Activated CD4-positive, CD25-positive, alpha-beta regulatory T cell treated with anti-CD3 and anti-CD28 coated beads, Interleukin-2, amount 50 U/mL, for 24 hours (primary cell): Measurements from ENCODE around the gene MT1G.

ENCODE experiments used
- ATAC-seq, 2 donors: fragments of 150-1000 bp; cut with Tn5 transposase; one replicate each; pipeline ENCODE4 v1.10.0; 2021; ENCODE audit warnings: mild to moderate bottlenecking in 1 of 2, moderate library complexity in 1 of 2

Gene MT1G

DNA sequence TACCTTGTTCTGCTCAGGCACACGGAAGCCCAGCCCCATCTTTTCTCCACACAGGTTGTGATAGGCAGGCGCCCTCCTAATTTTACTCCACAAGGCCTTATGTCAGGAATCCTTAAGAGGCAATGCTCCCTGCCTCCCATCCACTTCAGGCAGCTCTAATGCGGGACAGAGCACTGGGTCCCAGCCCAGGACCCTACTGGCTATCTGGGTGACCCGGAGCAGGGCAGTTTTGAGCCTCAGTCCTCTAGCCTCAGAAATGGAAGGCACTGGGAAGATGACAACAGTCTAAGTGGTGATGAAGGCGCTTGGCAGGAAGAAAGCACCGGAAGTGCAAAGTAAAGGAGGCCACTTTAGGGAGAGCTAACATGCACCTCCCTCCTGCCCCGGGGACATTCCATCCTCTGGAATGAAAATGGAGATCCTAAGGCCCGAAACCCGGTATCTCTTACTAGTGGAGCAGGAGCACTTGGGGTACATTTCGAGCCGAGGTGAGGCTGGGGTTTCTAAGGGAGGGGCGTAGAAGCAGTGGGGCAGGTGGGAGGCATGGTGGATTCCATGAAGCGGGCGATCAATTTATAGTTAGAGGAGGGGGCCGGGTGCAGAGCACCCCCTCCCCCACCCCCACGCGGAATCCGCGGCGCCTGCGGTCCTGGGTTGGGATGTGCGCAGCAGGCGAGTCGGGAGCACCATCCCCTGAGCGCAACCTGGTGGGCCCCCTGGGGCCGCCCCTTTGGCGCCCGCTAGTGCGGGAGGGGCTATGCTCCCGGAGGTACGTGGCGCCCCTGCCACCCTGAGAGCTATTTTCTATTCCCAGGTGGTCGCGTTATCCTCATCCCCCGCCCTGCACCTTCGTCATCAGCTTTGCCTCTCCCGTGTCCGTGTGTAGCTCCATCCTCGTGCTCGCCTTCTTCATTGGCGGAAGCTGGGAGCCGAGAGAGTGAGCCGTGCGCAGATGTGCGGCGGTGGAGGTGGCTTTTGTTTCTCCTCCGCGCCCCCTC is 5.2 kb downstream of the MT1G start:
- peak; percentile 61 to 63 for ATAC-seq

DNA sequence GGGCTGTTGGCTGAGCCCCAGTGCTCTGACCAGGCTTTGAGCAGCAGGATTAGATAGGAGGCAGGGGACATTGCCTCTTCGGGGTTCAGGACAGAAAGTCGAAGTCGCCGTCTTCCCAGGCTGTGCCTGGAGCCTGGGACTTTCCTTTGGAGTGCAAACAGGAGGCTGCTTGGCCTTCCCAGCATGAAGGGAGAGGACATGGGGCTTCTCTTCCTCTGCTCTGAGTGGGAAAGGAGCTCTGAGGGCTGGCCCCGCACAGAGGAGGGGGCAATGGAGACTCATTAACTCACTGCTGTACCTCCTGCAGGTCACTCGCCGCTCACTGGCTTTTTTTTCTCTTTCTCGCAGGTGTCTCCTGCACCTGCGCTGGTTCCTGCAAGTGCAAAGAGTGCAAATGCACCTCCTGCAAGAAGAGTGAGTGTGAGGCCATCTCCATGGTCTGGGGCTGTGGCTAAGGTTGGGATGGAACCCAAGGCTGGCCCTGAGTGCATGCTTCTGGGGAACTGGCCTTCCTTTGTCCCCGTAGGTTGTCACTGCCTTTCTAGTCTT is 9.5 kb downstream of the MT1G start:
- no peak for ATAC-seq

DNA sequence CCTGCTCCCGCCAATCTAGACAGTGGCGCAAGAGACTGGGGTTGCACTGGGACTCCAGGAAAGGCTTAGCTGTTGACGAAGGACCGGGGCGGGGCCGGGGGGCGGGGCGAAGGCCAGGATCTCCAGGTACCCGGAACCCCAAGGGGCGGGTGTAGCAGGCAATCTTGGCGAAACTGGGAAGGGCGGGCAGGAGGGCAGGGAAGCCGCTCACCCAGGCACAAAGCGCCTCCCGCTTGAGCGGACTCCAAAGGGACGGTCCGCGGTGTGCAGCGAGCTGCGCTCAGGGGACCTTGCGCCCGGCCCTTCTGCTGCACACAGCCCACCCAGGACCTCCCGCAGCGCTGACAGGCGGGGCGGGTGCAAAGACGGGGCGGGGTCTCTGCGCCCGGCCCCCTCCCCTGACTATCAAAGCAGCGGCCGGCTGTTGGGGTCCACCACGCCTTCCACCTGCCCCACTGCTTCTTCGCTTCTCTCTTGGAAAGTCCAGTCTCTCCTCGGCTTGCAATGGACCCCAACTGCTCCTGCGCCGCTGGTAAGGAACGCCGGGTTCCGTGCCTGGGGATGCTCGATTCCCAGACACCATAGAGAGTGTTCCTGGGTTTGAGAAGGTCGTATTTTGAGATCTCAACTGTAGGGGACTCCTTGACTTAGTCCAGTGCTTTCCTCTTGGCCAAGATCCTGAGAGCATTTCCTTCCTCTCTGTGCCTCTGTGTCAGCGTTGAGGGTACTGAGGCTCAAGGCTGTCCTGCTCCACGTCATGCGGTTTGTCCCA is 10.1 kb downstream of the MT1G start, which contains the start of gene MT1F:
MT1F (plus strand) TSS at position 405 of the 772 bp plus-strand sequence; CDS start at position 505, 100 bp downstream.
- ATAC-seq, result peak; percentile 81

GRCh38 chr16:56653218-56653617 is 14.6 kb downstream of the MT1G start:
- no peak for ATAC-seq

- no peak for ATAC-seq
Measured at GRCh38 chr16:56652600-56652999, 15.3 kb downstream of the MT1G start.

DNA sequence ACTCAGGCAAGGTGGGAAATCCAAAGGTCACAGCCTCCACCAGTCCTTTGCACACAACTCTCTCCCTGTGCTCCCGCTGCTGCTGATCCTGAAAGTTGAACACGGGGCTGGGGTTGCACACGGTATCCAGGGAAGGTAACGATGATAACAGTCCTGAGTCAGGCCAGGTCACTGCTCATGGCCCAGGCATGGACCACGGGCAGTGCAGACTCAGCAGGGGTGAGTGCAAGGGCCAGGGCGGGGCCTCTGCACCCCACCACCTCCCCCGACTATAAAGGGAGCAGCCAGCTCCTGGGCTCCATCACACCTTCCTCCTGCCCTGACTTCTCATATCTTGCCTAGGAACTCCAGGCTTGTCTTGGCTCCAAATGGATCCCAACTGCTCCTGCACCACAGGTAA is 16.3 kb downstream of the MT1G start, which contains the start of gene MT1B:
MT1B (plus strand) TSS at position 301 of the 400 bp plus-strand sequence; CDS start at position 369, 68 bp downstream.
- no peak for ATAC-seq

- no peak for ATAC-seq
Measured at GRCh38 chr16:56649820-56650219, 18.0 kb downstream of the MT1G start.

- ATAC-seq, result no peak
Measured at GRCh38 chr16:56649271-56649670, 18.6 kb downstream of the MT1G start.

DNA sequence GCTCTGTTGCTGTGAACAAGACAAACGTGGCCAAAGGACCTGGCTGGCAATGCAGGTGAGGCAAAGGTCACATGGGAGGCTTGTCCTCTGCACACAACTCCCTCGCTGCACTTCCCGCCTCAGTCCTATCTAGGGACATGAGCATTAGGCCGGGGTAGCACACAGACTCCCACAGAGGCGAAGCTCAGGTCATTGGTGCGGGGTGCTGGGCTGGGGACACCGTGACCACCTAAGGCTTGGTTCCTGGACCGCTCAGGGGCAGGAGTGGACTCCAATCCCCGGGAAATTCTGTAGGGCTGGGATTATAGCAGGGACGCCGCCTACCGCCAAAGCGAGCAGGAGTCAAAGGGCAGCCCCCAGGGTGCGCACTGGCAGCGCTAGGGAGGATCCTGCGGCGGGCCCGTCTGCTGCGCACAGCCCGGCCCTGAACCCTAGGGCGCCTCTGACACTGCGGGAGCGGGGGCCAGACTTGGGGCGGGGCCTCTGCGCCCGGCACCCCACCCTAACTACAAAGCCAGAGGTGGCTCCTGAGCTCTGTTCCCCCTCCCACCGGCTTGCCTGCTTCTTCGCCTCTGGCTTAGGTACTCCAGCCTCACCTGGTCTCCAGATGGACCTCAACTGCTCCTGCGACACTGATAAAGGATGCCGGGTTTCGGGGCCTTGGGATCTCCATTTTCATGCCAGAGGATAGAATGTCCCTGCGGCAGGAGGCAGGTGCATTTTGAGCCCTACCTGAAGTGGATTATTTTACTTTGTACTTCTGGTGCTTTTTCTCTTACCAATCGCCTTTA is 20.0 kb downstream of the MT1G start:
- no peak for ATAC-seq

DNA sequence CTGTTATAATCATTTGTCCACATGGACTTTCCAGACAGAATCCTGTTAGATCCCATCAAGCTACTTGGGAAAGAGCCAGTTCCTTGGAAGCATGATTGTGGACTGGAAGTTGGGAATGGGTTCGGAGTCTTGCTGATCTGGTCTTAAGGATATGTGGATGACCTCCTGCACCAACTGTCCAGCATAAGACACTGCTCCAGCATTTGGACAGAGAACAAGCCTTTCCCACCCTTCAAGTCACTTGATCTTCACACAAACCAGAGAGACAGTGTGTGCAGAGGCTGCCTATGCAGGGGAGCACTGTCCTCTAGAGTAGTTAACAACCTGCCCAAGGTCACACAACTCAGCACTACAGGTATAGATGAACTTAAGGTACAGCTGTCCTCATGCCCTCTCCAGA is 22.0 kb downstream of the MT1G start:
- ATAC-seq, result no peak

DNA sequence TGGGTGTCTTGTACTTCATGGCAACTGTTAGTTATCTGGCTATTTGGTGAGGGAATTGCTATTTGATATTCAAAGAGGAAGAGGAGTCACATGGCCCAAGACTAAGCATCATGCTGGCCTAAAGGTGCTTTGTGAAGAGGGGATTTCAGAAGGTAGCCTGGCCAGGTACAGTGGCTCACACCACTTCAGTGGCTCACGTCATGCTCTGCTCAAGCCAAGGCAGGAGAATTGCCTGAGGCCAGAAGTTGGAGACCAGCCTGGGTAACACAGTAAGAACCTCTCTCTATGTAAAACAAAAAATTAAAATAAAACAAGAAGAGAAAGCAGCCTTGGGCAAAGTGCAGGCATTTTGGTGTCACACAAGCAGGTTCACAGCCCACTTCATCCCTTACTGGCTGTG is 22.6 kb downstream of the MT1G start:
- ATAC-seq, result no peak

DNA sequence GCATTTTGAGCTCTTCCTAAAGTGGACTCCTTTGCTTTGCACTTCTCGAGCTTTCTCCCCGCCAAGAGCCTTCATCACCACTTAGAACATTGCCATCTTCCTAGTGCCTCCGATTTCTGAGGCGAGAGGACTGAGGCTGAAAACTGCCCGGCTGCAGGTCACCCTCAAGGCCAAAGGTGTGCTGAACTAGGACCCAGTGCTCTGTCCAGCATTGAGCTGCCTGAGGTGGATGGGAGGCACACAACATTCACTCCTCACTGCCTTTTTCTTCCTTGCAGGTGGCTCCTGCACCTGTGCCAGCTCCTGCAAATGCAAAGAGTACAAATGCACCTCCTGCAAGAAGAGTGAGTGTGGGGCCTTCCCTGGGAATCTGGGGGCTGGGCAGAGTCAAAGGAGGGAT is 24.0 kb downstream of the MT1G start:
- ATAC-seq, result no peak

GRCh38 chr16:56643080-56643778 is 24.6 kb downstream of the MT1G start:
- peak; percentile 99 to 100 for ATAC-seq

GRCh38 chr16:56641166-56641565 is 26.7 kb downstream of the MT1G start:
- ATAC-seq, result no peak

DNA sequence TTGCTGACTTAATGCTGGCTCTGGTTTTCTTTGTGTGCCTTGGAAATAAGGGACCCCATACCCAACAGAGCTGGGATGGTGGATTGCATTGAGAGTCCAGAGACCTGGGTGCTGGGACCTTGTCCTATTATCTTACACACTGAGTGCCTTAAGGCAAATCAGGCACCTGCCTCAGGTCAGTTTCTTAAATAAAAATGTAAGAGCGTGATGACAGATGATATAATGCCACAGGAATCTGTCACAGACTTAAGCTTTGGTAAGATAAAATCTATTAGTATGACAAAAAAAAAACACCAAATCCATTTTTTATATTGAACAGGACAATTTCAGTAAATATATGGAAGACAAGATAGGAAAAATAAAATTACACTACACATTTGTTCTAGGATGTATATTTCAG is 27.8 kb downstream of the MT1G start:
- ATAC-seq, result no peak

GRCh38 chr16:56639045-56639444 is 28.8 kb downstream of the MT1G start:
- ATAC-seq, result no peak

- no peak for ATAC-seq
Measured at GRCh38 chr16:56637814-56638750, 29.8 kb downstream of the MT1G start, which contains the start of gene MT1A. TSS of gene MT1A (plus strand) at chr16:56638666. CDS start at chr16:56638739, 73 bp downstream.

DNA sequence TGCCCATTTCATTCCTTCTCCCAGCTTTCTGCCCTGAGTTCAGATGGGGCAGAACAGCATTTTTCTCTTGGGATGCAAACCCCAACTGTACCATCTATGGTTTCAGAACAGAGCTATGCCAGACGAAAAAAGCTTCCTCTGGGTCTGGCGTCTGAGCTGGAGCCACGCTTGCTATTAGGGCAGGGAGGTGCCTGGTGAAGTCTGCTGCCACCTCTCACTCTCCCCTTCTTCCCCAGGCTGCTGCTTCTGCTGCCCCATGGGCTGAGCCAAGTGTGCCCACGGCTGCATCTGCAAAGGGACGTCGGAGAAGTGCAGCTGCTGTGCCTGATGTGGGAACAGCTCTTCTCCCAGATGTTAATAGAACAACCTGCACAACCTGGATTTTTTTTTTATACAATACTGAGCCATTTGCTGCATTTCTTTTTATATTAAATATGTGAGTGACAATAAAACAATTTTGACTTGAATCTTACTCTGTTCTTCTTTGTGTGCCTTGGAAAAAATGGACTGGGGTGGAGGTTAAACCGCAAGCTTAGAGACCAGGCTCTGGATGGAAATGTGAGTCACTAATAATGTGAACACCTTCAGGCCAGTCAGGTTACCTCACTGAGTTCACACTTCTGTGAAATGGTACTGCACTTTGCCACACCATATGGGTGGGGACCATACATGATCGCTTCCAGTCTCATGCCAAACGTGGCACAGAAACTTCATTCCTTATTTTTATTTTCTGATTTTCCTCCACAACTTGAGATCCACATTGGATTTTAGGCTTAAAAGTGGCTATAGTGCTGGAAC is 31.1 kb downstream of the MT1G start:
- no peak for ATAC-seq

- ATAC-seq, result no peak
Measured at GRCh38 chr16:56635441-56635967, 32.4 kb downstream of the MT1G start.
